ENCODE data around the gene ZNF860.

GRCh38 chr3:31962801-31963205, 18.7 kb upstream of the ZNF860 start:
- TF ChIP-seq CTCF (IDR thresholded peaks at IDR 0.05) (no peak), POLR2AphosphoS5 (IDR thresholded peaks at IDR 0.05; ENCODE audit: insufficient read depth in 1 of 2, low read depth in 1 of 2) (no peak)
